Measurements from ENCODE around the gene LINC01488. TPM values are rescaled to one million over a fixed set of nuclear protein-coding genes. Genes with fewer than 3 reads are reported as not detected.
A peak's percentile ranks its signal among the peaks of the same experiment; 100 is the strongest.

Gene LINC01488
- polyA plus RNA-seq, 6 donors from 2014 or later = not detected

DNA sequence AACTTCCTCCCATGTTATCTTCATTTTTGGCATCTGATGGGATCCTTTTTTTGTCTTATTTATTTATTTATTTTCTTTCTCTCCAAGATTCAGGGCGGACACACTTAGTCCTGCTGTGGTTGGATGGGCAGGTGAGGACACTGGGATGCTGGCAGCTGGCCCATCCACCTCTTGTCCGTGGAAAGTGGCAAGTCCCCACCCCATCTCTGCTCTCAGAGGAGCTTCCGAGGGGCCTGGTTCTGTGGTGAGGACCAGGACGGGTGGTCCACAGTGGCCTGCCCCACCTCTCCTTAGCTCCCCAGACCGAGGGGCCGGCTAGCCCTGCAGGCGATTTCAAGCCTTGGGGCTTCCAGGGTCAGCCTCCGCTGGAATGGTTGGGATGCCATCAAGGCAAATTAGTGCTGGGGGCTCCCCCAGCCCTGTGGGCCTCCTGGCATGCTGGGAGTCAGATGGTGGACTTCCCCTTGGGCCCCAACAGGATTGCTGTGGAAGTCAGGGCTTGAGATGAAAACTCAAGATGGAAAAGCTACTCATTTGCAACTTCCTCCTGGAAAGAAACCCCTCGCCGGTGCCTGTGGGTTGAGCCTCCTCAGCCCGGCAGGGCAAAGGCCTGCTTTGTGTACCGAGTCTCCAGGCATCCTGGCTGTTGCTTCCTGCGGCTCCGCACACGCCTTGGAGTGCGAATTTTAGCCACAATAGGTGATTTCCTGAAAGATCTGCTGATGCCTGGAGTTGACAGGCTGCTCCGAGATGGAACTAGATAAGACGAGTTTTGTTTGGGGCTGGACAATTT lies 31.2 kb upstream of the LINC01488 start:
- DNase-seq = no peak
- peaks cover 9 to 46% (median 43%) of the 10 kb centered on the region in 3 donors for H3K27me3 Mint-ChIP-seq
- peak overlapping the region in 3 of 8 donors; percentile 5 to 44 (median 16) for H3K4me3 Mint-ChIP-seq
- ATAC-seq (ENCODE audit: low read depth in 2 of 2) = no peak
- peaks cover 0 to 6% (median 0%) of the 10 kb centered on the region in 7 donors for H3K9me3 Mint-ChIP-seq
- peaks cover 12 to 17% (median 13%) of the 10 kb centered on the region in 3 donors for H3K4me1 Mint-ChIP-seq
- H3K36me3 Mint-ChIP-seq = peaks cover 0 to 10% of the 10 kb centered on the region in 2 donors
- no peak overlapping the region for H3K27ac Mint-ChIP-seq

DNA sequence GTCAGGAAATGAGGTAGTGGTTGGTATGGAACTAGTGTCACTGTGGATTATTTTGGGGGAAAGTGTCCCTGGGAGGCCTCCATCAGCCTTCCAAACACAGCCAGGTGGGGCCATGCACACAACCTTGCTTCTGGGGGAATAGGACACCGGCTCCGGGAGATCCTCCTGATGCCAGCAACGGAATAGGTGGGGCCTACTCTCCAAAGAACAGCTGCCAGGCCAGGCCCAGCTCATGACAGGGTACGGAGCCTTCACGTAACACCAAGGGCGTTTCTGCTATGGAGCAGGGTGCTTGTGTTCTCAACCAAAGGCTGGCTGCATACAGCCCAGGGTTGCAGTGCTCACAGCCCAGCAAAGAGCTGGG lies 30.6 kb upstream of the LINC01488 start:
- DNase-seq (no peak), ATAC-seq (ENCODE audit: low read depth in 2 of 2) (no peak)
- H3K4me1 Mint-ChIP-seq = peaks cover 12 to 17% (median 13%) of the 10 kb centered on the region in 3 donors
- H3K36me3 Mint-ChIP-seq = peaks cover 0 to 10% of the 10 kb centered on the region in 2 donors
- peaks cover 9 to 46% (median 43%) of the 10 kb centered on the region in 3 donors for H3K27me3 Mint-ChIP-seq
- H3K4me3 Mint-ChIP-seq = peak overlapping the region in 1 of 8 donors; percentile 18
- no peak overlapping the region for H3K27ac Mint-ChIP-seq
- peaks cover 0 to 6% (median 0%) of the 10 kb centered on the region in 7 donors for H3K9me3 Mint-ChIP-seq

DNA sequence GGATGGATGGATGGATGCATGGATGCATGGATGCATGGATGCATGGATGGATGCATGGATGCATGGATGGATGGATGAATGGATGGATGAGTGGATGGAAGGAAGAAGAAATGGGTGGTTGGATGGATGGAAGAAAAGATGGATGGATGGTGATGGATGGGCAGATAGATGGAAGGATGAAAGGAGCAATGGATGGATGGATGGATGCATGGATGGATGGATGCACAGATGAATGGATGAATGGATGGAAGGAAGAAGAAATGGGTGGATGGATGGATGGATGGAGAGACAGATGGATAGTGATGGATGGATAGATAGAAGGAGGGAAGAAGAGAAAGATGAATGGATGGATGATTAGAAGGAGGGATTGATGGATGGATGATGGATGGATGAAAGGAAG lies 30.2 kb upstream of the LINC01488 start:
- Mint-ChIP-seq H3K27me3 (peaks cover 7 to 46% (median 43%) of the 10 kb centered on the region in 3 donors), H3K27ac (no peak overlapping the region), H3K36me3 (peaks cover 0 to 11% of the 10 kb centered on the region in 2 donors), H3K9me3 (peaks cover 0 to 9% (median 3%) of the 10 kb centered on the region in 7 donors), H3K4me3 (no peak overlapping the region), H3K4me1 (peaks cover 12 to 17% (median 13%) of the 10 kb centered on the region in 3 donors)
- ATAC-seq (ENCODE audit: low read depth in 2 of 2) = no peak
- no peak for DNase-seq

DNA sequence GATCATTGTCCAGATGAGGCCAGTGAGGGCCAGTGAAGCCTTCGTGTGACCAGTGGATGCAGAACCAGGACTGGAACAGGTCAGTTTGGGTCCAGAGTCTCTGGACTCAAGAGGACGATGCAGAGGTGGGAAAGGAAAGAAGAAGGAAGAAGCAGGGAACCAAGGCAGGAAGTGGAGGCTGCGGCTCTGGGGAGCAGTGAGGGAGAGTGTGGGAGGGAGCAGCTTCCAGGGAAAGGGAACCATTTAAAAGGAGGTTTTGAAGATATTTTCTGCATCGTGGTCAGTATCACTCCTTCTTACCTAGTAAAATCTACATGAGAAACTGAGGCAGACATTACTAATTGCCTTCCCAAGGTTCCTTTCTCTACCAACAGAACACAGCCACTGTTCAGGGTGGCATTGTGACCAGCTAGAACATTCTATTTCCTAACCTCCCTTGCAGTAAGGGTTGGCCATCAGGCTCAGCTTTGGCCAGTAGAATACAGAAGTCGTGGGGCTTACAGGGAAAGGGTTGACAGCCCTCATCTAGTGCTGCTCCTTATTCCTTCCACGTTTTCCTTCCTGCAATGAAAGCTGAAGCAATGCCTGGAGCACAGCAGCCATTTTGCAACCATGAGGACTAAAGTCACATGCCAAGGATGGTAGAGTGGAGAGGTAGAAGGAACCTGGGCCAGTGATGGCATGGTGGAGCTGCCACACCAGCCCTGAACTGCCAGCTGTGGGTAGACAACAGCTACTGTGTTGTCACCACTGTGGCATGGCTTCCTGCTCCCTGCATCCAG lies 29.1 kb upstream of the LINC01488 start:
- DNase-seq (no peak), ATAC-seq (ENCODE audit: low read depth in 2 of 2) (no peak)
- Mint-ChIP-seq H3K27ac (no peak overlapping the region), H3K36me3 (peaks cover 5 to 22% of the 10 kb centered on the region in 2 donors), H3K4me1 (peaks cover 12 to 17% (median 13%) of the 10 kb centered on the region in 3 donors), H3K4me3 (no peak overlapping the region), H3K9me3 (peaks cover 4 to 17% (median 13%) of the 10 kb centered on the region in 7 donors), H3K27me3 (peaks cover 4 to 45% (median 40%) of the 10 kb centered on the region in 3 donors)

DNA sequence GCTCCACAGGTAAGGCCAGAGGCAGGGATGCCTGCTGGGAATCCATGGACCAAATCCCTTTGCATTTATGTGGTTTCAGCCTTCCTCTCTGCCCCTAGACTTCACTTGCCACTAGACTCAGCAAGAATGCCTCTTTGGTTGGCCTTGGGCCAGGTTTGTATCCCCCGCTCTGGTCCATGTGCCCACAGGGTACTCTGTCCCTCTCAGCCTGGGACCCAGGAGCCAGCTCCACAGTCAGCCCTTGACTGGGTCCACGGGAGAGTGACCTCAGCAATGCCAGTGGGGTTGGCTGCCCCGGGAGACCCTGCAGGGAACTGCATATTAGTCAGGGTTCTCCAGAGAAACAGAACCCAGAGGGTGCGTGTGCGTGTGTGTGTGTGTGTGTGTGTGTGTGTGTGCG lies 28.3 kb upstream of the LINC01488 start:
- Mint-ChIP-seq H3K9me3 (peaks cover 8 to 23% (median 19%) of the 10 kb centered on the region in 7 donors), H3K4me3 (peak overlapping the region in 1 of 8 donors; percentile 56), H3K4me1 (peaks cover 11 to 17% (median 12%) of the 10 kb centered on the region in 3 donors), H3K27me3 (peaks cover 4 to 38% (median 32%) of the 10 kb centered on the region in 3 donors), H3K36me3 (peaks cover 13 to 30% of the 10 kb centered on the region in 2 donors), H3K27ac (no peak overlapping the region)
- ATAC-seq (ENCODE audit: low read depth in 2 of 2) (no peak), DNase-seq (no peak)

DNA sequence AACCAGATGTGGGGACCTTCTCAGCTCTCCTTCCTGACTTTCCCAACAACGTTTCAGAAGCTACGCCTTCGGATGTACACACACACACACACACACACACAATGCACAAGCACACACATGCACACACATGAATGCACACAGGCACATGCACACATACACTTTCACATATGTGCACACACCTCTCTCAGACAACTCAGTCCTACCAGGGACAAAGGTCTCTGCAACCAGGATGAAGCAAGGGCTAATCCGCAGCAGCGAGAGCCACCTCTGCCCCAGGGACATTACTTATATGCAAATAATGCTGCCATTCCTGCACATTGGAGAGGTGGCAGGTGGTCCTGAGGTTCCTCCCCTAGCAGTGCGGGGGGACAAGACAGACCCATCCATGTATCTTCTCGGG lies 27.4 kb upstream of the LINC01488 start:
- Mint-ChIP-seq H3K4me3 (no peak overlapping the region), H3K9me3 (peaks cover 8 to 30% (median 23%) of the 10 kb centered on the region in 7 donors), H3K4me1 (peaks cover 7 to 12% (median 11%) of the 10 kb centered on the region in 3 donors), H3K27me3 (peaks cover 4 to 35% (median 28%) of the 10 kb centered on the region in 3 donors), H3K36me3 (peaks cover 13 to 30% of the 10 kb centered on the region in 2 donors), H3K27ac (no peak overlapping the region)
- DNase-seq (no peak), ATAC-seq (ENCODE audit: low read depth in 2 of 2) (no peak)

DNA sequence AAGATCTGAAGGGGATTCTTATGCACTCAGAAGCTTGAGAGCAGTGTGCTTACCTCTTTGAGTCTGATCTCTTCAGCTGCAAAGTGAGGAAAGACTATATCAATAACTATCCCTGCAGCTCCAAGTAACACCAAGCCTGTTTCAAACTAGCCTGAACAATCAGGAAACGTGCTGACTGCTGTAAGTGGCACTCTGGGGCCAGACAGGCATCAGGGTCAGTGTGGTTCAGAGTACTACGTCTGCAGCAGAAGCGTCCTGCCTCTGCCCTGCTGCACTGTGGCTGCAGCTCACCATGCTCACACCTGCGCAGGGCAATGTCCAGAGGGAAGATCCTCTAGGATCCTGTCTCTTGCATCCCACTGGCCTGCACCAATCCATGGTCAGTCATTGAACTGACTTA lies 25.5 kb upstream of the LINC01488 start:
- Mint-ChIP-seq H3K9me3 (peaks cover 8 to 48% (median 31%) of the 10 kb centered on the region in 7 donors), H3K4me3 (no peak overlapping the region), H3K4me1 (peaks cover 0 to 5% (median 0%) of the 10 kb centered on the region in 3 donors), H3K27ac (no peak overlapping the region), H3K27me3 (peaks cover 2 to 34% (median 28%) of the 10 kb centered on the region in 3 donors), H3K36me3 (peaks cover 13 to 41% of the 10 kb centered on the region in 2 donors)
- ATAC-seq (ENCODE audit: low read depth in 2 of 2) (no peak), DNase-seq (no peak)

DNA sequence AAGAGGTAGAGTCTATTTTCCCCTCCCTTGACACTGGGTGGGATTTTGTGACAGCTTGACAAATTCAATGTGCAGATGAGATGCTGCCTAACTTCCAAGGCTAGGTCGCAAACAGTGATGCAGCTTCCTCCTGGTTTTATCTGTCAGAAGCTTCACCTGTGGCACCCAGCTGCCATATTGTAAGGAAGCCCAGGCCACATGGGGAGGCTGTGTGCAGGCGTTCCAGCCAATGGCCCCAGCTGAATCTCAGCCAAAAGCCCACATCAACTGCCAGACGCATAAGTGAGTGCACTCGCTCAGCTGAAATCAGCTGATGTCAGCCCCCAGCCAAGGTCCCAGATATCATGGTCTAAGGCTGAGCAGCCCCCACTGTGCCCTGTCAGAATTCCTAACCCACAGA lies 24.8 kb upstream of the LINC01488 start:
- H3K4me3 Mint-ChIP-seq = no peak overlapping the region
- no peak overlapping the region for H3K27ac Mint-ChIP-seq
- peaks cover 12 to 54% (median 30%) of the 10 kb centered on the region in 7 donors for H3K9me3 Mint-ChIP-seq
- DNase-seq = no peak
- peaks cover 7 to 34% (median 28%) of the 10 kb centered on the region in 3 donors for H3K27me3 Mint-ChIP-seq
- H3K4me1 Mint-ChIP-seq = no peaks in the 10 kb centered on the region
- ATAC-seq (ENCODE audit: low read depth in 2 of 2) = no peak
- peaks cover 17 to 40% of the 10 kb centered on the region in 2 donors for H3K36me3 Mint-ChIP-seq

DNA sequence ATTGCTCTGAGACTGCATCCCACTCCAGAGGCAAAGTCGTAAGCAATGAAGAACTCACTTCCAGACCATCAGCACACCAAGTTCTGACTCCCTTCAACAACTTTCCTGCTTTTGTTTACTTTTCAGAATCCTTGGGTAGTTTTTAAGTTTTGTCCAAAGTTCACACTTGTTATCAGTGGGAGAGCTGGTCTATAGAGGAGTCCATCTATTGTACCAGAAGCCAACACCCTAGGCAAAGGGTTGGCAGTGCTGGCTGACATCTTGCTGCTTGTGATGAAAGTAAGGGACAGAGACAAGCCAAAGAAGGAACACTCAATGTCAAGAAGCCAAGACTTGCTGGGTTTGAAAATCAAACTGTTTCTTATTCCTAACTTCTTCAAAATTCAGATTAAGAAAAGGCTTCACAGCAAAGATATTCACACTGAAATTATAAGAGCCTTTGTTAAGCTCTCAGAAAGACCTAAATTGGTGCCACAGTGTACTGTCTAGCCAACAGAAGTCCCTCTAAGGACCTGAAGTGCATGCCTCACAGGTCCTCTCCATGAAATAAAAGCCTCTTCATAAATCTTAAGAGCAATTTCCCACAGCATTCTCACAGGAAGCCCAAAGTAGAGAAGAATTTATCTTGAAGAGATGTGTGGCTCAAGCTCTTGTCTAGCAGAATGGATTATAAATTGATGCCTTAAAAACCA lies 21.5 kb upstream of the LINC01488 start:
- Mint-ChIP-seq H3K4me1 (no peaks in the 10 kb centered on the region), H3K4me3 (no peak overlapping the region), H3K27ac (no peak overlapping the region), H3K9me3 (peaks cover 12 to 58% (median 30%) of the 10 kb centered on the region in 7 donors), H3K27me3 (peaks cover 7 to 55% (median 30%) of the 10 kb centered on the region in 3 donors), H3K36me3 (peaks cover 17 to 38% of the 10 kb centered on the region in 2 donors)
- no peak for ATAC-seq (ENCODE audit: low read depth in 2 of 2)
- no peak for DNase-seq

DNA sequence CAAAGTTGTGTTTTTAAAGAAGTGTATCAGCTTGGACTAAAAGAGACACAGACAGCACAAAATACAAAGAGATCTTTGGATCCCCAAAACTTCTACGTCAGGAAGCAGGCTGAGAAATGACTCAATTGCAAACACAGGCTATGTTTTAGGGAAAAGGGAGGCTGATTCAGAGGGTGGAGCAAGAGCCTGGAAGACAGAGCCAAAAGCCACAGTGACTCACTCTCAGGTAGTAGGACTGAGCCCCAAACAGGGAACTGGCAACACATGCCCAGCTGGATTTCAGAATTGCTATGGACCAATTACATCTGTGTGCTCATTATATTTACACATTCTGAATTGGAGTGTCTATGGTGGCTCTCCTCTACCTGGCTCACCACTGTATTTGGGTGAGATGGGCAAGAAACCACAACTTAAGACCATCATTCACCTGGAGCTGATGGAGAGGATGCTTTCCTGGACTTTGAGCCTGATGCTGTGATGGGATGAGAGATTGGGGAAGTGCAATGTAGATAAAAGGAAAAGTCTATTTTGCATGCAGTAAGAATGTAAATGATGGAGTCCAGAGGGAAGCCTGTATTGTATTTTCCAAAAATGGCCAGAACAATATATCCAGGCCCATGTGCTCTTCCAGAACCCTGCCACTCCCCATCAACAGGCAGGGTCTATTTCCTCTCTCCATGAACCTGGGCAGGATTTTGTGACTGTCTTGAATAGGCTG lies 20.8 kb upstream of the LINC01488 start:
- peaks cover 12 to 58% (median 30%) of the 10 kb centered on the region in 7 donors for H3K9me3 Mint-ChIP-seq
- no peaks in the 10 kb centered on the region for H3K4me1 Mint-ChIP-seq
- no peak overlapping the region for H3K27ac Mint-ChIP-seq
- DNase-seq = no peak
- peaks cover 17 to 38% of the 10 kb centered on the region in 2 donors for H3K36me3 Mint-ChIP-seq
- peaks cover 7 to 55% (median 30%) of the 10 kb centered on the region in 3 donors for H3K27me3 Mint-ChIP-seq
- no peak overlapping the region for H3K4me3 Mint-ChIP-seq
- ATAC-seq (ENCODE audit: low read depth in 2 of 2) = no peak

DNA sequence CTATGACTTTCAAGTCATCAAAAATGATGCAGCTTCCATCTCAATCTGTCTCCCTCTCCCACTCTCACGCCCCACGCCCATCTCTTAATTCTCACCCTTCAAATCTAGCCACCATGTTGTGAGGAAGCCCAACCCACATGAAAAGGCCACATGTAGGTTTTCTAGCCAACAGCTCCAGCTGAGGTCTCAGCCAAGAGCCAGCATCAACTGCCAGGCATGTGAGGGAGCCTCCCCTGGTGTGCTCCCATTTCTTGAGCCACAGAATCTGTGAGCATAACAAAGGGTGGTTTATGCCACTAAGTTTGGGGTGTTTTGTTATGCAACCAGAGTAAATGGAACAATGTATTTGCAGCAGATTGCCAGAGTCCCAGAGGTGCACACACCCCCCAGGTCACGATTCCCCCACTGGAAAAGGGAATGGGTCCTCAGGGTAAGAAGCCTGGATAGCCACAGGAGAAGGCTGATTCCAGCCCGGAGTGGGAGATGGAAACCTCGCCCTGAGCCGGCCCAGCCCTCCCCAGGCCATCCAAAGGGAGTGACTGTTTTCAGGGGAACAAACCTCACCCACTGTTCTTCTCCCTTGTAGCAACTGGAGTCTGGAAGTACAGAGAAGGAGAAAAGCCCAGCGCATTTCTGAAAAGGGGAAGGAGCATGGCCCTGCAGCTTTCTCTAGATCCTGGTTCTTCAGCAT lies 20.0 kb upstream of the LINC01488 start:
- DNase-seq (no peak), ATAC-seq (ENCODE audit: low read depth in 2 of 2) (no peak)
- peaks cover 7 to 55% (median 30%) of the 10 kb centered on the region in 3 donors for H3K27me3 Mint-ChIP-seq
- H3K9me3 Mint-ChIP-seq = peaks cover 12 to 53% (median 26%) of the 10 kb centered on the region in 7 donors
- no peaks in the 10 kb centered on the region for H3K4me1 Mint-ChIP-seq
- H3K27ac Mint-ChIP-seq = no peak overlapping the region
- H3K36me3 Mint-ChIP-seq = peaks cover 17 to 36% of the 10 kb centered on the region in 2 donors
- H3K4me3 Mint-ChIP-seq = no peak overlapping the region
